Osteocyte (in vitro differentiated cells): Measurements from ENCODE around the gene LAMB1. TPM values are rescaled to one million over a fixed set of nuclear protein-coding genes. Genes with fewer than 3 reads are reported as not detected.

ENCODE experiments used
- DNase-seq: peaks from one replicate; pipeline ENCODE4 v3.0.0; 2021; ENCODE audit warnings: mixed read lengths; ENCODE audit not compliant: unreplicated experiment; ENCODE audit errors: extremely low spot score
- H3K27ac Mint-ChIP-seq: one replicate; pipeline ENCODE4 v1.8.0; 2021; ENCODE audit warnings: mild to moderate bottlenecking, mixed read lengths; ENCODE audit not compliant: unreplicated experiment
- H3K27me3 Mint-ChIP-seq: one replicate; pipeline ENCODE4 v1.8.0; 2021; ENCODE audit warnings: mixed read lengths; ENCODE audit not compliant: unreplicated experiment
- H3K36me3 Mint-ChIP-seq: one replicate; pipeline ENCODE4 v1.8.0; 2021; ENCODE audit warnings: mixed read lengths; ENCODE audit not compliant: unreplicated experiment
- H3K4me1 Mint-ChIP-seq: one replicate; pipeline ENCODE4 v1.8.0; 2021; ENCODE audit warnings: mixed read lengths; ENCODE audit not compliant: unreplicated experiment
- H3K4me3 Mint-ChIP-seq: one replicate; pipeline ENCODE4 v1.8.0; 2021; ENCODE audit warnings: mild to moderate bottlenecking, moderate library complexity, mixed read lengths; ENCODE audit not compliant: unreplicated experiment
- H3K9me3 Mint-ChIP-seq: one replicate; pipeline ENCODE4 v1.8.0; 2021; ENCODE audit warnings: mixed read lengths; ENCODE audit not compliant: unreplicated experiment
- total RNA-seq: library from RNA; stranded (reverse); gene quantifications from 2 replicates; pipeline ENCODE4 v1.2.1, GENCODE V29; 2021
- TF ChIP-seq, protein P1 (sequence below): fragments of 200-600 bp; sonication (generic); IDR thresholded peaks from 2 replicates; pipeline ENCODE4 v1.5.0; 2021; ENCODE audit warnings: antibody characterized with exemption, mild to moderate bottlenecking, moderate library complexity

The LAMB1 gene
- total RNA-seq, 1 donor from 2014 or later, result 1,014 TPM

DNA sequence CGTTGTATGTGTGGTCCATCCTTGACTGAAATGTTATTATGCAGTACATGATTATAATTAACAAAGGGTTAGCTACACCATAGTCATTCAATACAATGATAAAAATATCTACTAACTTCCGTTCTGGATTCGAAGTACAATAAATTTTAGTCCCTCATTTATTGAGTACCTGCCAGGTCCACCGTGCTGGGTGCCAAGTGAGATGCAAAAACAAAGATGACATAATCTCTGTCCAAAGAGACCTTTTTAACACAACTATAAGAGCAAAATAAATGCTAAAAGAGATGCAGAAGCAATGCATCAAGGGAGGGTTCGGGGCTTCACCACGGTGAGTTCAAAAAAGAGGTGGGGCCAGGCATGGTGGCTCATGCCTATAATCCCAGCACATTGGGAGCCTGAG, 33.1 kb downstream of the LAMB1 start:
- Mint-ChIP-seq H3K4me3 (no peak overlapping the region), H3K4me1 (peaks cover 30% of the 10 kb centered on the region), H3K36me3 (peaks cover 50% of the 10 kb centered on the region), H3K9me3 (no peaks in the 10 kb centered on the region), H3K27ac (no peak overlapping the region), H3K27me3 (no peaks in the 10 kb centered on the region)
- TF ChIP-seq, protein P1, sequence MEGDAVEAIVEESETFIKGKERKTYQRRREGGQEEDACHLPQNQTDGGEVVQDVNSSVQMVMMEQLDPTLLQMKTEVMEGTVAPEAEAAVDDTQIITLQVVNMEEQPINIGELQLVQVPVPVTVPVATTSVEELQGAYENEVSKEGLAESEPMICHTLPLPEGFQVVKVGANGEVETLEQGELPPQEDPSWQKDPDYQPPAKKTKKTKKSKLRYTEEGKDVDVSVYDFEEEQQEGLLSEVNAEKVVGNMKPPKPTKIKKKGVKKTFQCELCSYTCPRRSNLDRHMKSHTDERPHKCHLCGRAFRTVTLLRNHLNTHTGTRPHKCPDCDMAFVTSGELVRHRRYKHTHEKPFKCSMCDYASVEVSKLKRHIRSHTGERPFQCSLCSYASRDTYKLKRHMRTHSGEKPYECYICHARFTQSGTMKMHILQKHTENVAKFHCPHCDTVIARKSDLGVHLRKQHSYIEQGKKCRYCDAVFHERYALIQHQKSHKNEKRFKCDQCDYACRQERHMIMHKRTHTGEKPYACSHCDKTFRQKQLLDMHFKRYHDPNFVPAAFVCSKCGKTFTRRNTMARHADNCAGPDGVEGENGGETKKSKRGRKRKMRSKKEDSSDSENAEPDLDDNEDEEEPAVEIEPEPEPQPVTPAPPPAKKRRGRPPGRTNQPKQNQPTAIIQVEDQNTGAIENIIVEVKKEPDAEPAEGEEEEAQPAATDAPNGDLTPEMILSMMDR, result no peak
- DNase-seq, result no peak

DNA sequence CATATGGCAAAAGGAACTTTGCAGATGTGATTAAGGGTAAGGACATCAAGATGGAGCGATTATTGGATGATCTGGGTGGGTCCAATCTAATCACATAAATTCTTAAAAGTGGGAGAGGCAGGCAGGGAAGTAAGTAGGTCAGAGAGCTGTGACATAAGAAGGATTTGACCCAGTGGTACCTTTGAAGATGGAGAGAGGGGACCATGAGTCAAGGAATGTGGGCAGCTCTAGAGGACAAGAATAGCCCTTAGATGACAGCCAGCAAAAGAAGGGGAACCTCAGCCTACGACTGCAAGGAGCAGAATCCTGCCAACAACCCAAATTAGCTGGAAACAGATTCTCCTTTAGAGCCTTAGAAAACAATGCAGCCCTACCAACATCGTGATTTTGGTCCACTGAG, 34.5 kb downstream of the LAMB1 start:
- no peaks in the 10 kb centered on the region for H3K27me3 Mint-ChIP-seq
- H3K9me3 Mint-ChIP-seq, result no peaks in the 10 kb centered on the region
- H3K4me3 Mint-ChIP-seq, result no peak overlapping the region
- peaks cover 55% of the 10 kb centered on the region for H3K36me3 Mint-ChIP-seq
- H3K27ac Mint-ChIP-seq, result no peak overlapping the region
- peaks cover 29% of the 10 kb centered on the region for H3K4me1 Mint-ChIP-seq
- DNase-seq, result no peak
- TF ChIP-seq, protein P1, result no peak

DNA sequence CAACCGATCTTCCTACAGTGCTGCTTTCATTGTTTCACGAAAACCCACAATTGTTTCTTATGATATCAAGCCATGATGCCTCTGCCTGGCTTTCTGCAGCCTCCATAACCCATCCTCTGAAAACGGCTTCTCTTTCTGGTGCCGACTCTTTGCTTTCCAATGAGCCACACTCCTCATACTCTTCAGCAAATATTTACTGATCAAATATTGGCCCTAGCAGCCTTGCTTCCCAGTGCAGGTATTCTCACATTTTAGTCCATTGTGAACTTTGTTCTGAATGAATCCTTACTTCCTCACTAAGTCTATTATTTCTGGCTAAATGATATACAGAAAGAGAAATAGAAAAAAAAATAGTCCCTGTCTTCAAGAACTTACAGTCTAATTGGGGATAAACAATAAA, 35.5 kb downstream of the LAMB1 start:
- TF ChIP-seq, protein P1, result no peak
- Mint-ChIP-seq H3K27me3 (no peaks in the 10 kb centered on the region), H3K4me3 (no peak overlapping the region), H3K4me1 (peaks cover 19% of the 10 kb centered on the region), H3K36me3 (peaks cover 53% of the 10 kb centered on the region), H3K27ac (no peak overlapping the region), H3K9me3 (no peaks in the 10 kb centered on the region)
- DNase-seq, result no peak

DNA sequence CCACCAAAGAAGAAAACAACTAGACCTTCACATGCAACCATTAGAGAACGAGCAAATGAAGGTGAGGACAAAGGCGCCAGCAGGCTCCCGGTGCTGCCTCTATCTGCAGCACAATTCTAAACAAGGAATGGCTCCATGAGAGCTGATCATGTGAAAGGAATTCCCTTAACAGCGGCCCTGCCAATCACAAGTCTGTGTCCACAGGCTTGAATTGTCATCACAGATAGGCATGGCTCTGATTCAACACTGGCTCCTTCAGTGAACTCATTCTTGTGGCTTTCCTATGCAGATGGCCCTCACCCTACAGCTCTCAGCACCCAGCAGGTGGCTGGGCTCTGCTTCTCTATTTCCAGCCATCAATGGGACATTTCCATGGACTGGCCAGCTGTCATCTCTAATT, 36.2 kb downstream of the LAMB1 start:
- Mint-ChIP-seq H3K27ac (no peak overlapping the region), H3K27me3 (no peaks in the 10 kb centered on the region), H3K4me3 (no peak overlapping the region), H3K4me1 (peaks cover 13% of the 10 kb centered on the region), H3K9me3 (no peaks in the 10 kb centered on the region), H3K36me3 (peaks cover 52% of the 10 kb centered on the region)
- no peak for DNase-seq
- TF ChIP-seq, protein P1, result peak; percentile 34

DNA sequence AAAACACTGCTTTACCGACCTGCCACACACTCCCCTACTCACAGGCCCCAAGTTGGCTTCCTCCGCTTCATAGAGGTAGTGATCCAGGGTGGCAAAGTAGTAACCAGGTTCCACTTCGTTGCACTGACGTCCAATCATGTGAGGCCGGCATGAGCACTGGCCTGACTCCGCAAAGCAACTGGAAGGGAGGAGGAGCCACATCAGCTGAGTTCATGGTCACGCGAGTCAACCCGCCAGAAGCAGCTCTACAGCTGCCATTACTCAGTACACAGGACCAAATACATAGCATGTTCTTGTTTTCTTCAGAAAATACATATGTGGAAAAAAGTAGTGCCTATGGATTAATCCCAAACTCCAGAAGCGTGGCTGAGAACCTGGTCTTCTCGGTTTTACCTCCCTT, 38.5 kb downstream of the LAMB1 start:
- Mint-ChIP-seq H3K4me1 (peaks cover 9% of the 10 kb centered on the region), H3K27ac (peak overlapping the region; percentile 50), H3K9me3 (no peaks in the 10 kb centered on the region), H3K4me3 (no peak overlapping the region), H3K36me3 (peaks cover 60% of the 10 kb centered on the region), H3K27me3 (no peaks in the 10 kb centered on the region)
- DNase-seq, result no peak
- TF ChIP-seq, protein P1, result no peak
